Neuronal stem cell (in vitro differentiated cells): Measurements from ENCODE around the gene CDH3.

ENCODE experiments used
- DNase-seq: peaks from one replicate; pipeline ENCODE4 v3.0.0-alpha.2; 2013; ENCODE audit warnings: low spot score
- H2AFZ ChIP-seq: one replicate; pipeline ENCODE4 v1.6.1; 2013; ENCODE audit warnings: mild to moderate bottlenecking, low read length, inconsistent platforms
- H2AK5ac ChIP-seq: 2 replicates; pipeline ENCODE4 v1.6.1; 2013; ENCODE audit warnings: low read depth, mild to moderate bottlenecking, inconsistent platforms, low read length, moderate library complexity, mixed read lengths
- H2BK120ac ChIP-seq: 2 replicates; pipeline ENCODE4 v1.6.1; 2013; ENCODE audit warnings: low read depth, mild to moderate bottlenecking, inconsistent platforms, low read length, moderate library complexity, mixed read lengths
- H2BK12ac ChIP-seq: one replicate; pipeline ENCODE4 v1.6.1; 2013; ENCODE audit warnings: low read length, inconsistent platforms
- H2BK15ac ChIP-seq: 2 replicates; pipeline ENCODE4 v1.6.1; 2013; ENCODE audit warnings: mild to moderate bottlenecking, low read length, inconsistent platforms, mixed read lengths
- H2BK5ac ChIP-seq: one replicate; pipeline ENCODE4 v1.6.1; 2013; ENCODE audit warnings: inconsistent platforms, mild to moderate bottlenecking, low read length, moderate library complexity
- H3K14ac ChIP-seq: one replicate; pipeline ENCODE4 v1.6.1; 2013; ENCODE audit warnings: low read length, inconsistent platforms
- H3K18ac ChIP-seq: 2 replicates; pipeline ENCODE4 v1.6.1; 2013; ENCODE audit warnings: low read length, inconsistent platforms
- H3K23ac ChIP-seq: 2 replicates; pipeline ENCODE4 v1.6.1; 2013; ENCODE audit warnings: low read depth, mild to moderate bottlenecking, mixed read lengths, low read length, inconsistent platforms; ENCODE audit not compliant: poor library complexity
- H3K27ac ChIP-seq: replicated peaks from 3 replicates; pipeline ENCODE4 v1.5.1; 2013; ENCODE audit warnings: low read length, inconsistent platforms
- H3K27me3 ChIP-seq, 3 experiments: 2 replicates each; pipeline ENCODE4 v1.6.1; 2013; ENCODE audit warnings: low read length in 3 of 3, mild to moderate bottlenecking in 2 of 3, inconsistent platforms in 1 of 3, low read depth in 1 of 3, mixed read lengths in 1 of 3, moderate library complexity in 1 of 3; ENCODE audit not compliant: control insufficient read depth in 3 of 3, insufficient read depth in 3 of 3
- H3K36me3 ChIP-seq, 2 donors: replicated peaks in 1 of 2; 2 replicates each; pipeline ENCODE4 v1.6.1; 2013; ENCODE audit warnings: low read length in 2 of 2; ENCODE audit not compliant: control insufficient read depth in 2 of 2, insufficient read depth in 2 of 2
- H3K4ac ChIP-seq: 2 replicates; pipeline ENCODE4 v1.6.1; 2013; ENCODE audit warnings: inconsistent platforms, mild to moderate bottlenecking, low read length, moderate library complexity
- H3K4me1 ChIP-seq, 2 donors: 1 replicate in 1 of 2; 2 replicates in 1 of 2; pipeline ENCODE4 v1.6.1; 2013; ENCODE audit warnings: low read length in 2 of 2, low read depth in 1 of 2; ENCODE audit not compliant: control insufficient read depth in 2 of 2, insufficient read depth in 1 of 2
- H3K4me2 ChIP-seq: one replicate; pipeline ENCODE4 v1.6.1; 2013; ENCODE audit warnings: mild to moderate bottlenecking, low read length, inconsistent platforms; ENCODE audit not compliant: insufficient read depth, poor library complexity, severe bottlenecking
- H3K4me3 ChIP-seq, 2 donors: 2 replicates each; pipeline ENCODE4 v1.5.1; 2013; ENCODE audit warnings: low read length in 2 of 2, mild to moderate bottlenecking in 2 of 2, inconsistent platforms in 1 of 2, moderate library complexity in 1 of 2
- H3K79me1 ChIP-seq: one replicate; pipeline ENCODE4 v1.6.1; 2013; ENCODE audit warnings: low read depth, mild to moderate bottlenecking, inconsistent platforms, low read length, moderate library complexity
- H3K9ac ChIP-seq: one replicate; pipeline ENCODE4 v1.6.1; 2013; ENCODE audit warnings: mild to moderate bottlenecking, low read depth, low read length, inconsistent platforms; ENCODE audit not compliant: poor library complexity
- H3K9me3 ChIP-seq, 2 donors: replicated peaks in 1 of 2; 2 replicates each; pipeline versions ENCODE3 to v1.6.1; 2013; ENCODE audit warnings: low read length in 2 of 2, mild to moderate bottlenecking in 2 of 2, inconsistent platforms in 1 of 2, low read depth in 1 of 2, mixed read lengths in 1 of 2, moderate library complexity in 1 of 2; ENCODE audit not compliant: control insufficient read depth in 2 of 2, insufficient read depth in 1 of 2
- H4K8ac ChIP-seq: one replicate; pipeline ENCODE4 v1.6.1; 2013; ENCODE audit warnings: low read depth, mild to moderate bottlenecking, inconsistent platforms, low read length, moderate library complexity
- H4K91ac ChIP-seq: one replicate; pipeline ENCODE4 v1.6.1; 2013; ENCODE audit warnings: low read length, low read depth, mild to moderate bottlenecking, inconsistent platforms; ENCODE audit not compliant: poor library complexity
- WGBS, 2 donors: extraction: QIAGEN DNeasy Blood & Tissue Kit; methylation state at CpG; one replicate each; pipeline ENCODE4 v1.1.7; 2013; ENCODE audit warnings: missing lambda C conversion rate in 2 of 2, mixed read lengths in 1 of 2; ENCODE audit not compliant: insufficient read length in 2 of 2, insufficient replicate concordance in 1 of 2; ENCODE audit errors: extremely low coverage in 2 of 2; 5-methylcytosine and 5-hydroxymethylcytosine counted together

The CDH3 gene

GRCh38 chr16:68707340-68708152 is 62.4 kb downstream of the CDH3 start:
- Histone ChIP-seq H3K14ac (peak overlapping the region; percentile 63), H2BK5ac (peak overlapping the region; percentile 19), H3K4me3 (no peak overlapping the region), H3K27me3 (peaks cover 0 to 6% (median 0%) of the 10 kb centered on the region in 3 experiments), H3K4ac (no peak overlapping the region), H3K79me1 (no peaks in the 10 kb centered on the region), H2BK12ac (peak overlapping the region; percentile 63), H3K9ac (no peak overlapping the region), H3K27ac (no peak overlapping the region), H3K36me3 (no peaks in the 10 kb centered on the region), H2AFZ (peak overlapping the region; percentile 41), H3K4me2 (no peak overlapping the region), H3K4me1 (peaks cover 2 to 11% of the 10 kb centered on the region in 2 donors), H4K8ac (peak overlapping the region; percentile 96), H2AK5ac (peak overlapping the region; percentile 74), H3K9me3 (no peaks in the 10 kb centered on the region), H2BK120ac (peak overlapping the region; percentile 72), H2BK15ac (peak overlapping the region; percentile 88), H3K23ac (no peak overlapping the region), H3K18ac (peak overlapping the region; percentile 89), H4K91ac (no peak overlapping the region)
- no CpG with 5 or more reads among the region's 27 CpGs for WGBS, 2 donors
- peak; percentile 31 for DNase-seq

GRCh38 chr16:68710211-68710610 is 65.1 kb downstream of the CDH3 start:
- no peaks in the 10 kb centered on the region for H3K79me1 ChIP-seq
- no peak overlapping the region for H2AFZ ChIP-seq
- no peak overlapping the region for H3K4me3 ChIP-seq
- H4K91ac ChIP-seq: no peak overlapping the region
- H2BK5ac ChIP-seq: no peak overlapping the region
- H3K36me3 ChIP-seq: no peaks in the 10 kb centered on the region
- H3K14ac ChIP-seq: peak overlapping the region; percentile 31
- no peak overlapping the region for H3K4me2 ChIP-seq
- H2BK12ac ChIP-seq: no peak overlapping the region
- peaks cover 2 to 12% of the 10 kb centered on the region in 2 donors for H3K4me1 ChIP-seq
- H3K9ac ChIP-seq: peak overlapping the region; percentile 50
- peak overlapping the region; percentile 60 for H2AK5ac ChIP-seq
- no CpG with 5 or more reads among the region's 5 CpGs for WGBS, 2 donors
- H3K27ac ChIP-seq: no peak overlapping the region
- H2BK120ac ChIP-seq: peak overlapping the region; percentile 4
- no peak for DNase-seq
- H3K23ac ChIP-seq: no peak overlapping the region
- no peak overlapping the region for H2BK15ac ChIP-seq
- peaks cover 0 to 14% (median 0%) of the 10 kb centered on the region in 3 experiments for H3K27me3 ChIP-seq
- H3K18ac ChIP-seq: no peak overlapping the region
- no peak overlapping the region for H4K8ac ChIP-seq
- H3K4ac ChIP-seq: no peak overlapping the region
- H3K9me3 ChIP-seq: no peaks in the 10 kb centered on the region

GRCh38 chr16:68711421-68712139 is 66.5 kb downstream of the CDH3 start:
- Histone ChIP-seq H3K9ac (no peak overlapping the region), H3K27ac (no peak overlapping the region)
- WGBS, 2 donors: no CpG with 5 or more reads among the region's 14 CpGs

GRCh38 chr16:68713361-68713760 is 68.3 kb downstream of the CDH3 start:
- no peak overlapping the region for H4K91ac ChIP-seq
- peaks cover 0 to 14% (median 0%) of the 10 kb centered on the region in 3 experiments for H3K27me3 ChIP-seq
- peak overlapping the region; percentile 3 for H3K18ac ChIP-seq
- no peak overlapping the region for H4K8ac ChIP-seq
- H2BK12ac ChIP-seq: no peak overlapping the region
- H3K23ac ChIP-seq: no peak overlapping the region
- H3K4me1 ChIP-seq: peaks cover 2% of the 10 kb centered on the region in 2 donors
- no peak overlapping the region for H2BK5ac ChIP-seq
- peak overlapping the region; percentile 47 for H3K9ac ChIP-seq
- no peak overlapping the region for H3K14ac ChIP-seq
- H3K27ac ChIP-seq: no peak overlapping the region
- no peak overlapping the region for H2AK5ac ChIP-seq
- no peak overlapping the region for H3K4me3 ChIP-seq
- H2AFZ ChIP-seq: no peak overlapping the region
- H3K9me3 ChIP-seq: no peaks in the 10 kb centered on the region
- H3K36me3 ChIP-seq: no peaks in the 10 kb centered on the region
- H3K4me2 ChIP-seq: no peak overlapping the region
- no peak overlapping the region for H2BK15ac ChIP-seq
- no peak for DNase-seq
- H2BK120ac ChIP-seq: no peak overlapping the region
- H3K79me1 ChIP-seq: no peaks in the 10 kb centered on the region
- no CpG with 5 or more reads among the region's 6 CpGs for WGBS, 2 donors
- no peak overlapping the region for H3K4ac ChIP-seq

More at GRCh38 chr16:68711421-68712139, 66.5 kb downstream of the CDH3 start:
- Histone ChIP-seq H3K4me3 (no peak overlapping the region), H3K18ac (peak overlapping the region; percentile 65), H3K9me3 (no peaks in the 10 kb centered on the region), H4K8ac (no peak overlapping the region), H2BK15ac (peak overlapping the region; percentile 67), H3K4ac (no peak overlapping the region), H3K79me1 (no peaks in the 10 kb centered on the region), H3K27me3 (peaks cover 0 to 14% (median 0%) of the 10 kb centered on the region in 3 experiments), H3K4me1 (peaks cover 2 to 12% of the 10 kb centered on the region in 2 donors), H2BK12ac (no peak overlapping the region), H2AFZ (no peak overlapping the region), H4K91ac (no peak overlapping the region), H3K36me3 (no peaks in the 10 kb centered on the region), H3K23ac (peak overlapping the region; percentile 44), H2BK120ac (no peak overlapping the region), H3K4me2 (no peak overlapping the region), H3K14ac (no peak overlapping the region), H2AK5ac (no peak overlapping the region), H2BK5ac (no peak overlapping the region)
- no peak for DNase-seq
